GM03348 (cell line): Measurements from ENCODE around the gene OR10H4.
"Not testable (repeated sequence)": the region's sequence is repeated elsewhere in the genome, so short reads cannot be mapped to it uniquely, and the experiment has no call there.

Experiments used
- DNase-seq: peaks from one replicate; pipeline ENCODE4 v3.0.0; 2012; ENCODE audit warnings: low spot score

Gene OR10H4

DNA sequence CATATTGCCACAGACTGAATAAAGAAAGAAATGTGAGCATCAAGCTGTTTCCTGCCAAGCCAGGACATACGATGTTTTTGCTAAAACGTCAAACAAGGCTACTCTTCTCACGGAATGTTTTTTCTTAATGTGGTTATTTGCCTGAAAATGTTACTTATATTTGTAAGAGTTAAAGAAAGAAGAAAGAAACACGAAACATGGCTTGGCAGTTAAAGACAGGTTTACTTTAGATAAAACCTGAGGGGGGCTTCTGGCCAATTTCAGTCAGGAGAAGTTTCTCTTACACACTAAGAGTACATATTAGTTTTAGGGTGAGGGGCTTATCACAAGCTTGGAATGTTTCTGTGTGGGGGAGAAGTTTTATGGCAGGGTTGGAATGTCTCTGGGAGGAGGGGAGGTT lies 4.4 kb upstream of the OR10H4 start:
- DNase-seq, result no peak

DNA sequence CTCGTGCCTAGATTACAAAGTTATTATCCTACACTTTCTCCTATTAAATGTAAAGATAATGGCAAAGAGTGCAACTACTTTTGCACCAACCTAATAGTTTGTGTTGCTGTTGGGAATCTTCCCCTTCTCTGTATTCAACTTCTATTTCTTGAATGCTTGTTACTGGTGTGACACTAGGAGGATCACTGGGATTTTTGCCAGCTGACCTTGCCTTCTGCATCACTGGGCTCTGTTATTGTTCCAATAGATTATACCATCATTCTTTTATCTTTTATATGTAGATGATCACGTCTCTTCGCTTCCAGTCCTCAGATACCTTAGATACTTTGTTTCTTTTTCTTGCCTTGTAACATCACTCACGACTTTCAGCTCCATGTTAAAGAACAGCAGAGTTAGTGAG lies 3.5 kb upstream of the OR10H4 start:
- no peak for DNase-seq

DNA sequence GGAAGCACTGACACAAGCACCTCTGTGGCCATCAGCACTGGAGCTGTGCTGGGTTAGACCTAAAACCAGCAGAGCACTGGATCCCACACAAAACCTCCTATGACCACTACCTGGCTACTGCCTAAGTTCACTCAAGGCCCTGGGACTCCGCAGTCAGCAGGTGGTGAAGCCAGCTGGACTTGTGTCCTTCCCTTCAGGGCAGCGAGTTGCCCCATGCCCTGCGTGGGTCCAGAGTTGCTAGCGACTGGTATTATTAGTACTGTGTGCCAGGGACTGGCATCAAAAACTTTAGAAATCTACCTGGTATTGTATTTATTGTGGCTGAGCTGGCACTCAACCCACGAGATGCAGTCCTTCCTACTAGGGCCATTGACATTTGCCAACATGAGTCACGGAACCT lies 6.0 kb downstream of the OR10H4 start:
- no peak for DNase-seq

DNA sequence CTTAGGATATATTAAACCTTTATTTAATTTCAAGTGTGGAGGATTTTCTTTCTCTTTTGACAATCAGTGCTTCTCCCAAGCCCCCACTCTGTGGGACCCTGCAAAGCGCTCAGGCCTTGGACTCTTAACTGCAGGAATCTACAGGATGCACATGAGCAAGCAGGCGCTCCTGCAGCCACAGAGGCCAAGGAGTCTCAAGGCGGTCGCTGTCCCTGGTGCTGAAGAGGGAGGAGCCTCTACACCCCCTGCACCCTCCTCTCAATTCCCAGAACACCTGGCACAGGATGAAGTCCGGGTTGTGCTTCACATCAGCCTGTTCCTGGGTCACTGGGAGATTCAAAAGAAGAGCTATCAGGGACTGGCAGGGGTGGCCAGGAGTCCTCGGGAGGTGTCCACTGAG lies 13.5 kb downstream of the OR10H4 start:
- no peak for DNase-seq

DNA sequence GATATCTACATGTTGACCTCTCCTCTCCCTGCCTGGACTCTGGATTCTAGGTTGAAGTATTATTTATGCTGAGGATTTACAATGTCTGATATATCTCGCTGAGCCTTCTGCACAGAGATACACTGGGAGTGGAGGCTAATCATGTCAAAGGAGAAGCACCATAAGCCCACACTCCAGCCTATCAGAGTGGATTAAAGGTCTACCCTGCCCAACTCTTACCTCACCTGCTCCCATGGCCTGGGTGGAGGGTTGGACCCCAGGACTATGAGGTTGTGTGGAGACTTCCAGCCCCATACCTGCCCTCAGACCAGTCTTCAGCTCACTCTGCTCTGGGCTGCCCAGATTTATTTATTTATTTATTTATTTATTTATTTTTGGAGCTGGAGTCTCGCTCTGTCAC lies 15.4 kb downstream of the OR10H4 start:
- DNase-seq, result no peak

DNA sequence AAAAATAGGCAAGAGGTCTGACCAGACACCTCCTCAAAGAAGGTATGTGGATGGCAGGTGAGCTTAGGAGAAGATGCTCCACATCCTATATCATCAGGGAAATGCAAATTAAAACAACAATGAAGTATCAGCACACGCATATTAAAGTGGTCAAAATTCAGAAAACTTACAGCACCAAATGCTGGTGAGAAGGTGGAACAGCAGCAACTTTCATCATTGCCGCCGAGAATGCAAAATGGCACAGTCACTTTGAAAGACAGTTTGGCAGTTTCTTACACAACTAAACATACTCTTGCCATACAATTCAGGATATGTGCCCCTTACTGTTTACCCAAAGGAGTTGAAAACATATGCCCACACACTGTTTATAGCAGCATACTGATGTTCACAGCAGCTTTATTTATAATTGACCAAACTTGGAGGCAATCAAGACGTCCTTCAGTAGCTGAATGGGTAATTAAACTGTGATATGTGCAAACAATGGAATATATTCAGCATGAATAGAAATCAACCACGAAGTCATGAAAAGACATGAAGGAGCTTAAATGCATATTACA lies 22.5 kb downstream of the OR10H4 start:
- no peak for DNase-seq

DNA sequence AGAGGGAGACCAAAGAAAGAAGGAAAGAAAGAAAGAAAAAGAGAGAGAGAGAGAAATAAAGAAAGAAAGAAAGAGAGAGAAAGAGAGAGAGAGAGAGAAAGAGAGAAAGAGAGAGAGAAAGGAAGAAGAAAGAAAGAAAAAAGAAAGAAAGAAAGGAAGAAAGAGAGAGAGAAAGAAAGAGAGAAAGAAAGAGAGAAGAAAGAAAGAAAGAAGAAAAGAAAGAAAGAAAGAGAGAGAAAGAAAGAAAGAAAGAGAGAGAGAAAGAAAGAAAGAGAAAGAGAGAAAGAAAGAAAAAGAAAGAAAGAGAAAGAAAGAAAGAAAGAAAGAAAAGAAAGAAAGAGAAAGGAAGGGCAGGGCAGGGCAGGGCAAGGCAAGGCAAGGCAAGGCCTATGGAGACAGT lies 23.2 kb downstream of the OR10H4 start:
- DNase-seq, result not testable (repeated sequence)

DNA sequence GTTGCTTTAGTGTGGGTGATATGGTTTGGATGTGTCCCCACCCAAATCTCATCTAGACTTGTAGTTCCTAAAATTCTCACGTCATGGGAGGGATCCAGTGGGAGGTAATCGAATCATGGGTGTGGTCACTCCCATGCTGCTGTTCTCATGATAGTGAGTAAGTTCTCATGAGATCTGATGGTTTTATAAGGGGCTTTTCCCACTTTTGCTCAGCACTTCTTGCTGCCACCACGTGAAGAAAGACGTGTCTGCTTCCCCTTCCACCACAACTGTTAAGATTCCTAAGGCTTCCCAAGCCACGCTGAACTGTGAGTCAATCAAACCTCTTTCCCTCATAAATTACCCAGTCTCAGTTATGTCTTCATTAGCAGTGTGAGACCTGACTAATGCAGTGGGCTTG lies 26.0 kb downstream of the OR10H4 start:
- no peak for DNase-seq

DNA sequence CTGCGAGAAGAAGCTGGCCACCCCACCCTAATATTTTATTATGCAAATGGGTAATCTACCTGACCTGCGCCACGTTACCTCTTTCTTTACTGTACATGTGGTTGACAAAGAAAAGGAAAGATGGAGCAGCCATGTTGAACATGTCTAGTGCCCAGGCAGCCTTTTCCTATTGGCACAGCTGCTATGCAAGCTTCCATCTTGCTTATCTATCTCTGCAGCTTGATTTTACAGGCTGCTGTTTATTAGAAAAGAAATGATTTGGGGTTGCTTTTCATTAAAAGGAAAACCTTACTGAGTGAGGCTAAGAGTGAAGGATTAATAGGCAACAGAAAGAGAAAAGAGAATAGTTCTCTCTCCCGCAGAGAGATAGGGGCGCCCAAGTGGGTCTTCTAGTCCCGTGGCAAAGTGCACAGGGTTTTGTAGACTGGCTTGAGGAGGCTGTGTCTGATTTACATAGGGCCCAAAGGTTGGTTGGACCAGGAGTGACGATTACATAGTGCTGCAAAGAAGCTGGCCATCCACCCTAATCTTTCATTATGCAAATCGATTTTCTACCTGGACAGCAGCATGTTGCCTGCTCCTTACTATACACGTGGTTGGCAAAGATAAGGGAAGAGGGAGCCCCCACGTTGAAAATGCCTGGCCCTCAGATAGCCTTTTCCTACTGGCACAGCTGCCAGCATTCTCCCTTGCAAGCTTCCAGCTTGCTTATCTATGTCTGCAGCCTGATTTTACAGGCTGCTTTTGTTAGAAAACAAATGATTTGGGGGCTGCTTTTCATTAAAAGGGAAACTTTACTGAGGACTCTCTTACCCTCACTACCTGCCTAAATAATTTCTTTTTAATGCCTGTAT lies 28.3 kb downstream of the OR10H4 start:
- no peak for DNase-seq

DNA sequence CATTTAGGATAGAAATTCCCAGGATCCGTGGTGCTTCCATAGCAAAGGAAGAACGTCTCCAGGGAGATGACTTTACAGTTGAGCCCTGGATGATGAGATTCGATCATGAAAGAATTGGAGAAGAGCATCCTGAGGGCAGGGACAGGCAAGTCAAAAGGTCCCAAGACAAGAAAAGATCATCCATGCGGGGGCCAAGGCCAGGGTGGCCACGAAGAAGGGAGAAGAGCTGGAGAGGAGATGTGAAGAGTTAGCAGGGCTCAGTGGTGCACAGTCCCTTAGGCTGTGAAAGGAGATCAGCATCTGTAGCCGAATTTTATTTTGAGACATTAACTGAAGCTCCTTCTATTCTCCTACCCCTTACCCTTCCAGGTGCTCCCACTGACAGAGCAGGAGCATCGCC lies 28.9 kb downstream of the OR10H4 start:
- DNase-seq, result no peak

DNA sequence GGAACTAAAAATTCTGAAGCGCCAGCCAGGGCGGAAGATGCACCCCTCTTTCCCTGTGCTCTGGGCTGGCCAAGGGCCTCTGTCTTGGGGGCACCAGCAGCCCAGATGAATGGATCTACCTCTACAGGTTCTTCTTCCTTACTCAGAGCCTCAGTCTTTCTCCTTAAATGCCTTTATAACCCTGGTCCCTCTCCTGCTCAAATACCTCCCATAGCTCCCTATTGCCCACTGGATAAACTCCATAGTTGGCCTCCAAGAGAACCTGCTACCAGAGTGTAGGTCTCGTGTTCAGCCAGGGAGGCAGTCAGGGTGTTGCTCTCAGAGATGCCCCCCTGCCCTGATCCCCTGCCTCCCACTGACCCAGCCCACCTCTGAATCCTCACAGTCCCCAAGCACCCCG lies 30.5 kb downstream of the OR10H4 start:
- DNase-seq, result no peak

DNA sequence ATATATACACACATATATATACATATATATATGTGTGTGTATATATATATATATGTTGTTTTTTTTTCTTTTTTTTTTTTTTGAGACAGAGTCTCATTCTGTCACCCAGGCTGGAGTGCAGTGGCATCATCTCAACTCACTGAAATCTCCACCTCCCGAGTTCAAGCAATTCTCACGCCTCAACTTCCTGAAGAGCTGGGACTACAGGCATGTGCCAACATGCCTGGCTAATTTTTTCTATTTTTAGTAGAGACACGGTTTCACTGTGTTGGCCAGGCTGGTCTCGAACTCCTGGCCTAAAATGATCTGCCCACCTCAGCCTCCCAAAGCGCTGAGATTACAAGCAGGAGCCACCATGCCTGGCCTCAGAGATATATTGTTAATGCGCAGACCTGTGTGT lies 37.0 kb downstream of the OR10H4 start:
- not testable (repeated sequence) for DNase-seq

DNA sequence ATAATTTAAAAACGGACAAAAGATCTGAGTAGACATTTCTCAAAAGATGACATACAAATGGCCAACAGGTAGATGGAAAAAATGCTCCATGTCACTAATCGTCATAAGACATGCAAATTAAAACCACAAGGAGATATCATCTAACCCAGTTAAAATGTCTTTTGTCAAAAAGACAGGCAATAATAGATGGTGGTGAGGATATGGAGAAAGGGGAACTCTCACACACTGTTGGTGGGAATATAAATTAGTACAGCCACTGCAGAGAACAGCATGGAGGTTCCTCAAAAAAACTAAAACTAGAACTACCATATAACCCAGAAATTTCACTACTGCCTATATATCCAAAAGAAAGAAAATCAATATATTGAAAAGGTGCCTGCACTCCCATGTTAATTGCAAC lies 37.9 kb downstream of the OR10H4 start:
- DNase-seq, result no peak

DNA sequence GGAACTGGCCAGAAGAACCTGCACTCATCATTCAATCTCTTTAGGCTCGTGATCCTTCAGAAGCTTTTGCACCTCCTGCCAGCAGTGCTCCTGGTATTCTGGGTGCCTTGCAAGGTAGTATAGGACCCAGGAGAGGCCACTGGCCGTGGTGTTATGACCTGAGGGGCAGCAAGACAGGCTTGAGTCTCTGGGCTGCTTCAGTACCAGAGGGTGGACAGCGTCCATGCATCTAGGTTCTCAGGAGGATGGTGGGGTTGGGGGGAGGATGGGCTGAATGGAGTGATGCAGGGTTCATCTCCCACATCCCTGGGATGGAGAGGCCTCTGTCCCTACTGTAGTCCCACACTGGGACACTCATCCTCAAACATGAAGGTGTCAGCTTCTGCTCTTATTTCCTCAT lies 41.1 kb downstream of the OR10H4 start:
- DNase-seq, result no peak

DNA sequence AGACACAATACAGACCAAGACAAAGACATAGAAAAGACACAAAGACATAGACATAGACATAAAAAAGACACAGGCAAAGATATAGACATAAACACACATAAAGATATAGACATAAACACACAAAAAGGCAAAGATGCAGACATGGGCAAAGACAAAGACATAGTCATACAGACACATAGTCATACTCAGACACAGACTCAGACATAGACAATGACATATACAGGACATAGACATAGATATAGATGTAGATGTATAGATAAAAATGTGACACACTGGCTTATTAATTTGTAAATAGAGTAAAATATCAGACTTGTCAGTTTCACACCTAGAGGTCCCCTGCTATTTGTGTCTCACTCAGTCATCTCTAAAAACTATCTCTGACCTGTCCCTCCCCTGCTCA lies 42.8 kb downstream of the OR10H4 start:
- no peak for DNase-seq

DNA sequence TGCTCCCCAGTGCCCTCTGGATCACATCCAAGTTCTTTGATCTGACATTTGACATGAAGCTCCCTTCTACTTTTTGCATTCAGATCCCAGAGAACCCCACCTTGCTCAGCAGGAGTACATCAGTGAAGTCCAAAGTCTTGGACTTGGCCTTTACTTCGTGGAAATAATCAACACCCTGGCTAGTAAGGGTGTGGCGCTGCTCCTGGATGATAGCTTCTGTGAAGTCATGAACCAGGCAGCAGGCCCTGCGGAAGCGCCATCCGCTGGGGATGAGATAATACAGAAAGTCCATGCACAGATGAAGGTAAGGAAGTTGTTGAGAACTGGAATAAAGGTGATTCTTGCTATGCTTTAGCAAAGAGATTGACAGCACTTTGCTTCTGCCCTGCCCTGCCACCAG lies 43.2 kb downstream of the OR10H4 start:
- DNase-seq, result no peak

DNA sequence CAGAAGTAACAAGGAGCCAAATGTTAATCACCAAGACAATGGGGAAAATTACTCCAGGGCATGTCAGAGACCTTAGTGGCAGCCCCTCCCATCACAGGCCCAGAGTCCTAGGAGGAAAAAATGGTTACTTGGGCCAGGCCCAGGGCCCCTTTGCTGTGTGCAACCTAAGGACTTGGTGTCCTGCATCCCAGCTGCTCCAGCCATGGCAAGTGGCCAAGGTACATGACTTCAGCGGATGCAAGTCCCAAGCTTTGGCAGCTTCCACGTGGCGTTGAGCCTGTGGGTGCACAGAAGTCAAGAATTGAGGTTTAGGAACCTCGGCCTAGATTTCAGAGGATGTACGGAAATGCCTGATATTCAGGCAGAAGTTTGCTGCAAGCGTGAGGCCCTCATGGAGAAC lies 46.7 kb downstream of the OR10H4 start:
- DNase-seq, result no peak

DNA sequence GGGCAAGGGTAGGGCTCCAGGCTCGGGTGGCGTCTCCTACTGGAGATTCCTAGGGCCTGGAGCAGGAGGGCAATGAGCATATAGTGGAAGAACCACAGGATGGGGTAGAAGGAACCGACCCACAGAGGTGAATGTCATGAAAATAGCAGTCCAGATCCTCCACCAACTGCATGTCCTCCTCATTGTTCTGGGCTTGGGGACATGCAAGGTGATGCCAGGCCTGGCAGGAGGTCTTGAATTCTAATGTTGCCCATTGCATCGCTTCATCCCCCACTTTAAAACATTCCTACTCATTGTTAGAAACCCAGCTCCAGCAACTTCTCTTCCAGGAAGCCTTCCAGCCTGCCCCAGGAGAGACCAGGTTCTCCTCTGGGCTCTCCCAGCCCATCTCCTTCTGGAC lies 49.4 kb downstream of the OR10H4 start:
- no peak for DNase-seq
